Neuronal stem cell (in vitro differentiated cells): ENCODE data around the gene NUP133.

ENCODE experiments used
- DNase-seq: peaks from one replicate; pipeline ENCODE4 v3.0.0-alpha.2; 2013; ENCODE audit warnings: low spot score
- H2AFZ ChIP-seq: one replicate; pipeline ENCODE4 v1.6.1; 2013; ENCODE audit warnings: mild to moderate bottlenecking, low read length, inconsistent platforms
- H2AK5ac ChIP-seq: 2 replicates; pipeline ENCODE4 v1.6.1; 2013; ENCODE audit warnings: low read depth, mild to moderate bottlenecking, inconsistent platforms, low read length, moderate library complexity, mixed read lengths
- H2BK120ac ChIP-seq: 2 replicates; pipeline ENCODE4 v1.6.1; 2013; ENCODE audit warnings: low read depth, mild to moderate bottlenecking, inconsistent platforms, low read length, moderate library complexity, mixed read lengths
- H2BK12ac ChIP-seq: one replicate; pipeline ENCODE4 v1.6.1; 2013; ENCODE audit warnings: low read length, inconsistent platforms
- H2BK15ac ChIP-seq: 2 replicates; pipeline ENCODE4 v1.6.1; 2013; ENCODE audit warnings: mild to moderate bottlenecking, low read length, inconsistent platforms, mixed read lengths
- H2BK5ac ChIP-seq: one replicate; pipeline ENCODE4 v1.6.1; 2013; ENCODE audit warnings: inconsistent platforms, mild to moderate bottlenecking, low read length, moderate library complexity
- H3K14ac ChIP-seq: one replicate; pipeline ENCODE4 v1.6.1; 2013; ENCODE audit warnings: low read length, inconsistent platforms
- H3K18ac ChIP-seq: 2 replicates; pipeline ENCODE4 v1.6.1; 2013; ENCODE audit warnings: low read length, inconsistent platforms
- H3K23ac ChIP-seq: 2 replicates; pipeline ENCODE4 v1.6.1; 2013; ENCODE audit warnings: low read depth, mild to moderate bottlenecking, mixed read lengths, low read length, inconsistent platforms; ENCODE audit not compliant: poor library complexity
- H3K27ac ChIP-seq: replicated peaks from 3 replicates; pipeline ENCODE4 v1.5.1; 2013; ENCODE audit warnings: low read length, inconsistent platforms
- H3K27me3 ChIP-seq, 3 experiments: 2 replicates each; pipeline ENCODE4 v1.6.1; 2013; ENCODE audit warnings: low read length in 3 of 3, mild to moderate bottlenecking in 2 of 3, inconsistent platforms in 1 of 3, low read depth in 1 of 3, mixed read lengths in 1 of 3, moderate library complexity in 1 of 3; ENCODE audit not compliant: control insufficient read depth in 3 of 3, insufficient read depth in 3 of 3
- H3K36me3 ChIP-seq, 2 donors: replicated peaks in 1 of 2; 2 replicates each; pipeline ENCODE4 v1.6.1; 2013; ENCODE audit warnings: low read length in 2 of 2; ENCODE audit not compliant: control insufficient read depth in 2 of 2, insufficient read depth in 2 of 2
- H3K4ac ChIP-seq: 2 replicates; pipeline ENCODE4 v1.6.1; 2013; ENCODE audit warnings: inconsistent platforms, mild to moderate bottlenecking, low read length, moderate library complexity
- H3K4me1 ChIP-seq, 2 donors: 1 replicate in 1 of 2; 2 replicates in 1 of 2; pipeline ENCODE4 v1.6.1; 2013; ENCODE audit warnings: low read length in 2 of 2, low read depth in 1 of 2; ENCODE audit not compliant: control insufficient read depth in 2 of 2, insufficient read depth in 1 of 2
- H3K4me2 ChIP-seq: one replicate; pipeline ENCODE4 v1.6.1; 2013; ENCODE audit warnings: mild to moderate bottlenecking, low read length, inconsistent platforms; ENCODE audit not compliant: insufficient read depth, poor library complexity, severe bottlenecking
- H3K4me3 ChIP-seq, 2 donors: 2 replicates each; pipeline ENCODE4 v1.5.1; 2013; ENCODE audit warnings: low read length in 2 of 2, mild to moderate bottlenecking in 2 of 2, inconsistent platforms in 1 of 2, moderate library complexity in 1 of 2
- H3K79me1 ChIP-seq: one replicate; pipeline ENCODE4 v1.6.1; 2013; ENCODE audit warnings: low read depth, mild to moderate bottlenecking, inconsistent platforms, low read length, moderate library complexity
- H3K9ac ChIP-seq: one replicate; pipeline ENCODE4 v1.6.1; 2013; ENCODE audit warnings: mild to moderate bottlenecking, low read depth, low read length, inconsistent platforms; ENCODE audit not compliant: poor library complexity
- H3K9me3 ChIP-seq, 2 donors: replicated peaks in 1 of 2; 2 replicates each; pipeline versions ENCODE3 to v1.6.1; 2013; ENCODE audit warnings: low read length in 2 of 2, mild to moderate bottlenecking in 2 of 2, inconsistent platforms in 1 of 2, low read depth in 1 of 2, mixed read lengths in 1 of 2, moderate library complexity in 1 of 2; ENCODE audit not compliant: control insufficient read depth in 2 of 2, insufficient read depth in 1 of 2
- H4K8ac ChIP-seq: one replicate; pipeline ENCODE4 v1.6.1; 2013; ENCODE audit warnings: low read depth, mild to moderate bottlenecking, inconsistent platforms, low read length, moderate library complexity
- H4K91ac ChIP-seq: one replicate; pipeline ENCODE4 v1.6.1; 2013; ENCODE audit warnings: low read length, low read depth, mild to moderate bottlenecking, inconsistent platforms; ENCODE audit not compliant: poor library complexity
- WGBS, 2 donors: extraction: QIAGEN DNeasy Blood & Tissue Kit; methylation state at CpG; one replicate each; pipeline ENCODE4 v1.1.7; 2013; ENCODE audit warnings: missing lambda C conversion rate in 2 of 2, mixed read lengths in 1 of 2; ENCODE audit not compliant: insufficient read length in 2 of 2, insufficient replicate concordance in 1 of 2; ENCODE audit errors: extremely low coverage in 2 of 2; 5-methylcytosine and 5-hydroxymethylcytosine counted together

Gene NUP133

GRCh38 chr1:229544587-229544986 lies 36.4 kb upstream of the NUP133 start:
- Histone ChIP-seq H3K27me3 (no peaks in the 10 kb centered on the region), H3K4me2 (no peak overlapping the region), H4K91ac (no peak overlapping the region), H4K8ac (no peak overlapping the region), H3K27ac (no peak overlapping the region), H2BK15ac (no peak overlapping the region), H3K23ac (no peak overlapping the region), H3K4me3 (no peak overlapping the region), H2BK12ac (no peak overlapping the region), H3K4me1 (peaks cover 0 to 2% of the 10 kb centered on the region in 2 donors), H3K79me1 (no peaks in the 10 kb centered on the region), H2AFZ (no peak overlapping the region), H3K14ac (no peak overlapping the region), H3K9me3 (peaks cover 0 to 5% of the 10 kb centered on the region in 2 donors), H3K36me3 (peaks cover 9 to 88% of the 10 kb centered on the region in 2 donors), H2AK5ac (no peak overlapping the region), H3K18ac (no peak overlapping the region), H3K4ac (no peak overlapping the region), H2BK120ac (no peak overlapping the region), H2BK5ac (no peak overlapping the region), H3K9ac (no peak overlapping the region)
- no peak for DNase-seq
- no CpG with 5 or more reads among the region's 1 CpG for WGBS, 2 donors

GRCh38 chr1:229539863-229540506 lies 31.8 kb upstream of the NUP133 start:
- Histone ChIP-seq H3K23ac (no peak overlapping the region), H2BK15ac (no peak overlapping the region), H3K27me3 (no peaks in the 10 kb centered on the region), H3K4me1 (no peaks in the 10 kb centered on the region), H3K14ac (no peak overlapping the region), H3K36me3 (peaks cover 14 to 91% of the 10 kb centered on the region in 2 donors), H2BK12ac (no peak overlapping the region), H4K91ac (no peak overlapping the region), H3K79me1 (no peaks in the 10 kb centered on the region), H3K18ac (no peak overlapping the region), H3K4me2 (no peak overlapping the region), H3K9ac (no peak overlapping the region), H4K8ac (no peak overlapping the region), H3K4ac (no peak overlapping the region), H2BK5ac (no peak overlapping the region), H2BK120ac (no peak overlapping the region), H3K9me3 (peaks cover 0 to 5% of the 10 kb centered on the region in 2 donors), H3K4me3 (no peak overlapping the region), H2AK5ac (no peak overlapping the region), H2AFZ (no peak overlapping the region), H3K27ac (no peak overlapping the region)
- WGBS, 2 donors: no CpG with 5 or more reads among the region's 6 CpGs
- no peak for DNase-seq

- H3K36me3 ChIP-seq: peaks cover 14 to 85% of the 10 kb centered on the region in 2 donors
- H4K91ac ChIP-seq: no peak overlapping the region
- no peaks in the 10 kb centered on the region for H3K27me3 ChIP-seq
- H2BK120ac ChIP-seq: no peak overlapping the region
- no peak overlapping the region for H3K4me2 ChIP-seq
- no peak overlapping the region for H4K8ac ChIP-seq
- no peak overlapping the region for H3K18ac ChIP-seq
- WGBS, 2 donors: no CpG with 5 or more reads among the region's 5 CpGs
- H3K4ac ChIP-seq: no peak overlapping the region
- H2AK5ac ChIP-seq: no peak overlapping the region
- H3K9ac ChIP-seq: no peak overlapping the region
- H2AFZ ChIP-seq: no peak overlapping the region
- H3K9me3 ChIP-seq: no peaks in the 10 kb centered on the region
- no peak overlapping the region for H2BK5ac ChIP-seq
- H3K79me1 ChIP-seq: no peaks in the 10 kb centered on the region
- DNase-seq: no peak
- no peak overlapping the region for H3K14ac ChIP-seq
- no peak overlapping the region for H3K23ac ChIP-seq
- no peak overlapping the region for H3K4me3 ChIP-seq
- H2BK12ac ChIP-seq: no peak overlapping the region
- H3K4me1 ChIP-seq: no peaks in the 10 kb centered on the region
- H2BK15ac ChIP-seq: no peak overlapping the region
- no peak overlapping the region for H3K27ac ChIP-seq
Observed at GRCh38 chr1:229538945-229539344, 30.8 kb upstream of the NUP133 start.

- Histone ChIP-seq H3K4me3 (no peak overlapping the region), H3K4me2 (no peak overlapping the region), H3K36me3 (peaks cover 10 to 85% of the 10 kb centered on the region in 2 donors), H3K9ac (no peak overlapping the region), H4K91ac (no peak overlapping the region), H2BK15ac (no peak overlapping the region), H3K27ac (no peak overlapping the region), H3K14ac (no peak overlapping the region), H2BK12ac (no peak overlapping the region), H2BK5ac (no peak overlapping the region), H4K8ac (no peak overlapping the region), H3K23ac (no peak overlapping the region), H3K4ac (no peak overlapping the region), H3K27me3 (no peaks in the 10 kb centered on the region), H3K79me1 (no peaks in the 10 kb centered on the region), H3K4me1 (no peaks in the 10 kb centered on the region), H3K9me3 (no peaks in the 10 kb centered on the region), H3K18ac (no peak overlapping the region), H2BK120ac (no peak overlapping the region), H2AK5ac (no peak overlapping the region), H2AFZ (no peak overlapping the region)
- no peak for DNase-seq
- WGBS, 2 donors: no CpG with 5 or more reads among the region's 4 CpGs
Observed at GRCh38 chr1:229537894-229538293, 29.8 kb upstream of the NUP133 start.
